ENCODE measurements around the gene RSRC1. TPM values are rescaled to one million over a fixed set of nuclear protein-coding genes. Genes with fewer than 3 reads are reported as not detected.
"Not testable (repeated sequence)": the region's sequence is repeated elsewhere in the genome, so short reads cannot be mapped to it uniquely, and the experiment has no call there.

RSRC1 gene
- total RNA-seq, 1 donor from 2014 or later = 47.2 TPM

DNA sequence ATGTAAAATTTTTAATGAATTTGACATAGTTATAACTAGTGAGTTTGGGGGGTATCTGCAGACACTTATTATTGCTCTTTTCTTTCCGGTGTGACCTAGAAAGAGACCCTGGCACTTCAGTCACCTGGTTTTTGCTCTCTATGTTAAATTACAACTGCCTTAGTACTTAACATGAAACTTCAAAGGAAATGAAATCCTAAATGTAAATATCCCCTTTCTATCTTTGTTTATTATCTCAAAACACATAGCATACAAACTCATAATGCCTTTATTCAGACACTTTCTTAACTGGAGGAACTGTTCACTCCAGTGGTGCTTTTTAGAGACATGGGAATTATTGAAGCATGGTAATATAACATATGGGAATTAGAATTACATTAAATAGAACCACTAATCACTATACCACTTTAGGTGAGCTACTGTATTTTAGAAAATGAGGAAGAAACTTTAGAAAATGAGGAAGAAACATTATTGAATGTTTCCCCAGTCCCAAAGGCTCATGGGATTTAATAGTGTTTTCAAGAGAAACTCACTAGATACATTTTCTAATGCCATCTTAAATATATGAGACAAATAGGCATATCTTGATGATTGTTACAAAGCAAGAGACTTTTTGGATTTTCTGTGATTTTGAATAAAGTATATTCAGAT is 341.6 kb downstream of the RSRC1 start:
- intact Hi-C loops (cut with micrococcal nuclease) = no loop called here

DNA sequence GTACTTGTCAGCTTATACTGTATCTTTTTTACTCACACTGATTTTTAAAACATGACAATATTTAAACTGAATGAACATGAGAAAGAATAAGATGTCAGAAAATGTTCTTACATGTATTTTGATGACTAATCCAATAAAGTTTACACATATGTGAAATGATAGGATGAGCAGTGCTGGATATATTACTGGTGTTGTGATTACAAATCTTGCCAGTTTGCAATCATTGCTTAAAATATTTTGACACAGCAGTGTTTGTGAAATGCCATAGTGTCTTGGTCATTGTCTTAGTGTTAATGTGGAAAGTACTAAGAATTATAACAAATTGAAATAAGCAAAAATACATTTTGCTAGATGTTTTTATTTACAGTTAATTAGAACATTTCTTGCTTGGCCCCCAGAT is 342.4 kb downstream of the RSRC1 start:
- intact Hi-C loops (cut with micrococcal nuclease) = no loop called here

DNA sequence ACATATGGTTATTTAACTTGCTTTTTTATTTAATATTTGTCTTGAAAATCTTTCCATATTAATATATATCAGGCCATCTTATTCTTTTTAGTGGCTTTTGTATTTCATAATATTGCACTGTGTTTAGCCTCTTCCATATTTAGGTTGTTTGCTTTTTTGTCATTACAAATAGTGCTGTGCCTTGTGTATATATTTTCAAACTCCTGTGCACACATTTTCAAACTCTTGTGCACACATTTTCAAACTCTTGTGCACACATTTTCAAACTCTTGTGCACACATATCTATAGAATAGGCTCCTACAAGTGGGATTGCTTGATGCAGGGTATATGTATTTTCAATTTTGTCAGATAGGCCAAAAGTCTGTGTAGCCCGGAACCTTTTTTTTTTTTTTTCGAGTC is 343.1 kb downstream of the RSRC1 start:
- intact Hi-C loops (cut with micrococcal nuclease) = no loop called here

DNA sequence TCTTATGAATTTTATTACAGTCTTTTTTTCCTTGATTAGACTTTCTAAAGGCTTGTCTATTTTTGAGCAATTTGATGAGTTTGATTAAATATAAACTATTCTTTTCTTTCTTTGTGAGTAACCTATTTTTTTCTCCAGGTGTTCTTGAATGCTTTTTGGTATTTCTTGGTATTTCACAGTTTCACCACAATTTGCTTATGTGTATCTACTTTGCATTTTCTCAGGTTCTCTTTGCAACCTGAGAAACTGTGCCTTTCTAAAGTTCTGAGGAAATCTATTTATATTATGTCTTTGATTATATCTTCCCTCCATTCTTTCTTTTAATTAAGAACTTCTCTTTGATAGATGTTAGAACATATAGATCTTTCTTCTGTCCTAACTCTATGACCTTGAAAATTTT is 344.0 kb downstream of the RSRC1 start:
- intact Hi-C loops (cut with micrococcal nuclease) = no loop called here

DNA sequence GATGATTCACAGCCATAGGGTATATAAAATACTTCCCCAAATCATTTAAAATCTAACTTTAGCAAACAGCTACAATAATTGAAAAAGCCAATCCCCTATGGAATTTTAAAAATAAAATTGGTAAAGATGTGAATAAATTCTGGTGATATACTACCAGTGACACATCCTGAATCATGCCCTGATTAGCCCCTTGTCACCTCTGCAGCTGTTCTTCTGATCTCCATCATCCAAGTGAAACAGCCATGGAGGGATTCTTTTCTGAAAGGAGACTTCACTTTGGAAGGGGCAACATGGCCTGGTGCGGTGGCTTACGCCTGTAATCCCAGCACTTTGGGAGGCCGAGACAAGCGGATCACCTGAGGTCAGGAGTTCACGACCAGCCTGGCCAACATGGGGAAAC is 345.5 kb downstream of the RSRC1 start:
- intact Hi-C loops (cut with micrococcal nuclease) = no loop called here

DNA sequence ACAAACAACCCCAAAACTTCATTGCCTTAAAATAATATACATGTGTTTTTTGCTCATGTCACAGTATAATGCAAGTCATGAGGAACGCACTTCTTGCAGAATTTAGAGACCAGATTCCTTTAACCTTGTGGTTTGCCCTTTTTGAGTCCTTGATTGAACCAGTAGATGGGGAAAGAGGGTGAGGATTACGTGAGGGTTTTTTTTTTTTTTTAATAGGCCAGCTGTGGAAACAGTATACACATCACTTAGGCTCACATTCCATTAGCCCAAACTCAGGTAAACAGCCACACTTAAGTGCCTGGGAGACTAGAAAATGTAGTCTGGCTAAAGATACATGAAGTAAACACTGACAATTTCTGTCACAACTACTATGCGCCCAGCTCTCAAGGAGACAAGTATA is 346.2 kb downstream of the RSRC1 start:
- intact Hi-C loops (cut with micrococcal nuclease) = no loop called here

DNA sequence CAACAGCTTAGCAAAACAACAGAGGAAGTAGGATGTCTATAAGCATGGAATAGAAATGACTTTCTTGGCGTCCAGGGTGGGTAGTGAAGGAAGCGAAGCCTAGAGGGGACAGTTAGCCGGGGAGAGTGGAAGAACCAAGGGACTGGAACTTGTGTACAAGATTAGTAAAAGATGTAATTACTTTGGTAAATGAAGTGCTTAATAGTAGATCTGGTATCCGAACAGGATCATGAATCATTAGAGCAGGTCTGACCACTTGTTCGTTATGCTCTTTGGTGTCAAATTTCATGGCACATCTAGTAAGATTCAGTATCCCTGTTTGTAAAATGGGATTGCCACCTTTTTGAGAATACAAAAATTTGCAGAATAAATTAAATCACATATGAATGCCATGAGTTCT is 348.6 kb downstream of the RSRC1 start:
- intact Hi-C loops (cut with micrococcal nuclease) = no loop called here

DNA sequence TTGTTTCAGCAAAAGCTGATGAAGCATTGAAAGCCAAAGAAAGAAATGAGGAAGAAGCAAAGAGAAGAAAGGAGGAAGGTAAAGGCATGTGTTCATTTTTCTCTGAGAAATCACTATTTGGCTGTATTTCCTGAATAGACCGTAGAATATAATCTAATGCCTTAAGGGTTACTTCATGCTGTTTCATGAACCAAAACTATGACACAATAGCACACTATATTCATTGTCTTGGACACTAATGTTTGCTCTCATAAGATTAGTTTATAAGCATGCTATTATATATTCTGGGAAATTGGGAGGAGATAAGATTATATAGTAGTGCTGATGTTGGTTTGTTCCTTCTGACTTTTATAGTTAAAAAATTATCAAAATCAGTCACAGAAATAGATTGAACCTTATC is 351.0 kb downstream of the RSRC1 start:
- intact Hi-C loops (cut with micrococcal nuclease) = no loop called here

DNA sequence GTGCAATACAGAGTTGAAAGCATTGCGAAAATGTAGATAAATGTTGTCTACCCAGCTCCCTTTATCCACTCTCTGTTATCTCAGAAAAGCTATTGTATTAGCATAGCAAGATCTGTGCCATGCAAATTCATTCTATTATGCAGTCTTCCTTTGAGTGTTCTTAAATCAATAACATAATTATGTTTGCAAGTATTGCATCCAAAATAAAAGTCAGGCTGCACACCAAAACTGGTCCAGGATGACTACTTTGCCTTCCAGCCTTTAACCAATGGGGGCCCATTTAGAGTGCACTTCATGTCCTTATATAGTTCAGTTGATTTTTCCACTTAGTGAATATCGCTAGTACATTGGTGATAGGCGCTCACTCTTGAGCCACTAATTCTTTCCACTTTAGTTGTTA is 353.7 kb downstream of the RSRC1 start:
- intact Hi-C loops (cut with micrococcal nuclease) = no loop called here

DNA sequence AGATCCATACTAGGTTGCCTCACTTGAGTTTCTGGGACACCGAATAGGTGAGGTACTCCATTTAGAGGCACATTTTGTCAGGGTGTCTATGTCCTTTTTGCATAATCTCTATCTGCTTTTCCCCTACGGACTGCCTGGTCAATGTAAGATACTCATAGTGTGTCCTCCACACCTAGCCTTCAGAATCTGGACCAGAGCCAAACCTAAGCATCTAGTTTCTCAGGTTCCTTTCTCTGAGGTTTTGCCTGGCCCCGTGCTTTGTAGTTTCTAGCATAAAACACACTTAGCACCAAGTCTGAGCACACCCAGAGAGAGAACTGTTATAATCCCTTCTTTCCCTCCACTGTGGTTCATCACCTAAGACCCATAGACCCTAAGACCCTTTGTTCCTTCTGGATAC is 355.2 kb downstream of the RSRC1 start:
- intact Hi-C loops (cut with micrococcal nuclease) = no loop called here

DNA sequence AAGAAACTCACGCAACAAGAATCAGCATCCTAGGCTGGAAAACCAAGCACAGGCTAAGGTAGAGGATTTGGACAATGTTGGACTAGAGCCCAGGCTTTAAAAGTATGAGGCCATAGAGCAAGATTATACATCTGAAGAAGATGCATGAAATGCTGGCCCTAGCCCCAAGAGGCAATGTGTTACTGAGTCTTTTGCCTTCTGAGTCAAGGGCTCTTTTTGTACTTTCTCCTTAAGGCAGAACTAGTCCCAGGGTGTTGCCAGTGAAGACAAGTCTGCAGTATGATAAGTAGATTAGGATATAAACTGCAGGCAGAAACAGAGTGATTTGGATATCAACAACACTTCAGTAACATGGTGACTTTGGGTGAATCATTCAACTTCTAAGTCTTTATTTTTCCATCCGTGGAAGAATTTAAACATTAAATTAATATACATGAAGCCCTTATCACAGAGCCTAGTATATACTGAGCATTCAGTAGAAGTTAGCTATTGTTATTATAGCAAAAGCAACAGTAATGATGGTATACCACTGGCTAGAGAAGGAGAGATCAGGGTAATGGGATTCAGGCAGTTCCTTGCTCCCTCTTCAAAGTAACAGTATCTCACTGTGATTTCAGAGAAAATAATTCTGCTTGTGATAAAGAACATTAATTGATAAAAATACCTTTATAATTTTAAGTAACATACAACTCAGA is 361.2 kb downstream of the RSRC1 start:
- intact Hi-C loops (cut with micrococcal nuclease) = no loop called here

DNA sequence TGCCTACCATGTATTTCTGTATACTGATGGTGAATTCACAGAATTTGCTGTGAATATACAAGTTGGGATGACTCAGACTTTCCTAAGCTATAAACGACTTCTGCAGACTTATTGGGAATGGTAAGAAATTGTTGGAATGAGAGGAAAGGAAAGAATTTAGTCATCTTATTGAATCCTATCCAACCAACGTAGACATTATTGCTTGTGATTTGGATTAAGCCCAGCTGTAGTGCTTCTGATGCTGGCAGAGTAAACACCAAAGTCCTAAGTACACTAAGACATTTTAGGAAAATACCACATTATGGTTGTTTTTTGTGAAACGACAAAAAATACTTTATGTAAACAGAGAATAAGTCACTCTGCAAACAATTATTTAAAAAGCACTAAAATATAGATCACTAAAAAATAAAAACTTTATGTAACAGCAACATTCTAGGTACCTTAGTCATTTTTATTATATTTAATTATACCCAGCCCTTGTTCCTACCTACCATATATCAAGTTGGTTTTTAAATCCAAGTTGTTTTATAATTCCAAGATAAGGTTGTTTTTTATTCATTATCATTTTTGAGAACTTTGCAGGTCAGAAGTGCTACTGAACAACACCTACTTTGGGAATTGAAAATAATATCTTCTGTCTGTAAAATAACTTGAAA is 361.9 kb downstream of the RSRC1 start:
- intact Hi-C loops (cut with micrococcal nuclease) = no loop called here

DNA sequence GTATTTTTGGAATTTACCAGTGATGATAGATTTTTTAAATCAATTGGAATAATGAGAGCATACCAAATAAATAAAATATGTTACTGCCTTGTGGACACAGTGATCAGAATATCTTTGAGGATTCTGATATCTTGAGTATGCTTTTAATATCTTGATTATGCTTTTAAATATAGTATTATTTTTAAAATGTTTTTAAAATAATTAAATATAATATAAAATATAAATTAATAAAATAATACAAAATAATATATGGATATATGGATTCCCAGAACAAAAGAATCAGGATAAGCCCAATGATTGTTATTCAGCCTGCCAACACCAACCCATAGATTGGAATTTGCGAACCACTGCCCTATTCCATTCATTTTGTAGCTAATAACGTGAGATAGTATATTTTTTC is 369.2 kb downstream of the RSRC1 start:
- intact Hi-C loops (cut with micrococcal nuclease) = no loop called here

DNA sequence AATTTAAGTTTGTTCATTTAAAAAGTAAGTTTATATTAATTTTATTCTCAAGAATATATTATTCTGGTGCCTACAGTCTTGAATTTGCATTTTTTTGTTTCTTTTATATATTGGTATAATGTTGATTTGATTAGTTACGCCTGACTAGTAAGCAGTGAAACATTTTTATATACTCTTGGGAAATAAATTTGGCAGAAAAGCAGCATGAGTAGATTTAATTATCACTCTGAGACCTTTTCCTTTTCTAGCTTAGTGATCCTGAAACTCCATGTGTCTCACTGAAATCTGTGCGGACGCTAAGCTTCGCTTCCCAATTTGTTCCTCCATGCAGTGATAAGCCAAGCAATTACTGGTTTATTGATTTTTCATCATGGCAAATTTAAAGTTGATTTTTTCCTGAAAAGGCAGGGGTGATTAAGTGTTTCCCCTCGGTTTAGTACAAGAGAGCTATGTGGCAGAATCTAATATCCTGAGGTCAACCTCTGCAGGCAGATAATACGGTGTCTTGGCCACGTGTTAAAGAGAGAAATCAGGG is 373.9 kb downstream of the RSRC1 start:
- intact Hi-C loops (cut with micrococcal nuclease) = no loop called here

DNA sequence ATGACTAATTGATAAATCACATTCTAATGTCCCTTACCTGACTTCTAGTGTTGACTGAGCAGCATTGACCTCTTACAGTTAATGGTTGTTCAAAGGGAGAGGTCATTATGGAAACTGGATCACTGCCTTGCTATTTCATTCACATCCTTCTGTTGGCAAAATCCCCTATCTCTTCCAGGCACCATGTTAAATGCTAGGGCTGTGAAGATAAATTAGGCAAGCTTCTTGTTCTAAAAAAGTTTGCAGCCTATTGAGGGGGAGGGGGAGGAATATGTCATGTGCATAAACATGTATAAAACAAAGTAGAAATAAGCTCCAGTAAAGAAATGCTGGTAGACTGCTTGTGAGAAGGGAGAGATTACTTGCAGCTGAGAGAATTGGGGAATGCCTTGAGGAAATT is 376.3 kb downstream of the RSRC1 start:
- intact Hi-C loops (cut with micrococcal nuclease) = no loop called here

DNA sequence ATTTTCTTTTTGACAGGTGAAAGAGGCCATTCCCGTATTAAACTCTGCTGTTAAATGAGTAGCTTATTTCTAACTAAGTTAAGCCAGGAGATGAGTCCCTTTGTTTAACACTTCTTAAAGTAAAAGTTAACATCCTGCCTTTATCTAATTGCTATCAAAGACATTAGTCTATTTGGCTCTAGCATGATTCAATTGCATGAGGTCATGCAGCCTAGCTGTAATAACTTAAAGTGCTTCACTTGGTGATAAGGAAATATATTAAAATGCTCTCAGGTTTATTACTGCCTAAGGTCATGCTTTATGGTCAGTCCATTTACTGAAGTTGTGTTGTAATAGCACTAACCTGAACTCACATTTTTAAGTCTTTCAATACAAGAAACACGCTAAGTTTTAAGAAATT is 378.8 kb downstream of the RSRC1 start:
- intact Hi-C loops (cut with micrococcal nuclease) = no loop called here

DNA sequence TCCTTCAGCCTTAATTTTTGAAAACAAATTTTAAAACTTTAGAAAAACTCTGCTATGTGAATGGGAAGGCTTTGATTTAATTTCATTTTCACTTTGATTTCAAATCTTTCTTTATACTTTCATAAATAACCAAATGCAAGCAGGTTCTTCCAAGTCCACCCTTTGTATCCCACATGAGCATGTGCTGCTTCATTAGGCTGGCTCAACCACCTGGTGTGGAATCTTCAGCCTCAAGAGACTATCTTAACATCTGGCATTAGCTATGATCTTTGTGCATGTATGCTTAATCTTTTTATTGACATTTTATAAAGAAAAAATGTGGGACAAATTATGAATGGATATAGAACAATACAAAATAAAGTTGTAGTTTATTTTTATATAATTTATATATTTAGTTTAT is 379.3 kb downstream of the RSRC1 start:
- intact Hi-C loops (cut with micrococcal nuclease) = no loop called here

DNA sequence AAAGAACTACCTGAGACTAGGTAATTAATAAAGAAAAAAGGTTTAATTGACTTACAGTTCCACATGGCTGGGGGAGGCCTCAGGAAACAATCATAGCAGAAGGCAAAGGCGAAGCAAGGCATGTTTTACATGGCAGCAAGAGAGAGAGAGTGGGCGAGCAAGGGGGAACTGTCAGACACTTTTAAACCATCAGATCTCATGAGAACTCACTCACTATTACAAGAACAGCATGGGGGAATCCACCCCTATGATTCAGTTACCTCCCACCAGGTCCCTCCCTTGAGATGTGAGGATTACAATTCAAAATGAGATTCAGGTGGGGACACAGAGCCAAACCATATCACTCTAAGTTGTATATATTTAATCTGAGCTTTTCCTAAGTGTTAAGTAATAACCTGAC is 382.1 kb downstream of the RSRC1 start:
- intact Hi-C loops (cut with micrococcal nuclease) = no loop called here

DNA sequence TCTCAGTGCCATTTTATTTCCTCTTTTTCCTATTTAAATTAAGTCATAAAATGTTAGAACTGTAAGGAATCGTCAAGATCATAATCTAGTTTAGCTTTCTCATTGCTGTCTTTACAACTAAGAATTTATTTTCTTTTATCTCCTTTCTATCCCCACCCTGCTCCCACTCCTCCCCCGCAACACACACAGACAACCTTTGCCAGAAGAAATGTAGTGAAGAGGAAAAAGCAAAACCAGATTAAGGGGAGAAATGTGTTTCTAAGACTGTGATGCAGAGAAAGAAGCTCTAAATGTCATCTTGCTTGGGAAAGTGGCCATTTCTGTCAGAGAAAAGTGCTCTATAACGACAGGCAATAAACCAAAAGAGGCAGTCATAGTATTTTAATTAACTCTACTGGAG is 382.8 kb downstream of the RSRC1 start:
- intact Hi-C loops (cut with micrococcal nuclease) = no loop called here

DNA sequence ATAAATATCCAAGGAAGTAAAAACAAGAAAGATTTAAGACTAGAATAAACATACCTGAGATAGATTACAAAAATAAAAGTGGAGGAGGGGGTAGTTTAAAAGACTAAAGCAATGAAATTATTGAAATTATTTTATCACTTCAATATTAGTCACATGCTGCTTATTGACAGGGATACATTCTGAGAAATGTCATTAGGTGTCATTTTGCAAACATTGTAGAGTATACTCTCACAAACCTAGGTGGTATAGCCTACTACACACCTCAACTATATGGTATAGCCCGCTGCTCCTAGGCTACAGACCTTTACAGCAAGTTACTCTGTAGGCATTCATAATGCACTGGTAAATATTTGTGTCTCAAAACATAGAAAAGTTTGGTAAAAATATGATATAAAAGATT is 384.0 kb downstream of the RSRC1 start:
- intact Hi-C loops (cut with micrococcal nuclease) = no loop called here

DNA sequence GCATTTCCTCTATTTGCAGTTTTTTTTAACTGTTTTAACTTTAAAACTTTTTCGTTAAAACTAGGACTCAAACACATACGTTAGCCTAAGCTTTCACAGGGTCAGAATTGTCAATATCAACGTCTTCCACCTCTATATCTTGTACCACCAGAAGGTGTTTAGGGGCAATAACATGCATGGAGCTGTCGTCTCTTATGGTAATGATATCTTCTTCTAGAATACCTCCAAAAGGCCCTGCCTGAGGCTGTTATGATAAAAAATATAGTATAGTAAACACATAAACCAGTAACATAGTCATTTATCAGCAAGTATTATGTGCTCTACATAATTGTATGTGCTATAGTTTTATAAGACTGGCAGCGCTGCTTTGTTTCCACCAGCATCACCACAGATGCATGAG is 384.8 kb downstream of the RSRC1 start:
- intact Hi-C loops (cut with micrococcal nuclease) = no loop called here

DNA sequence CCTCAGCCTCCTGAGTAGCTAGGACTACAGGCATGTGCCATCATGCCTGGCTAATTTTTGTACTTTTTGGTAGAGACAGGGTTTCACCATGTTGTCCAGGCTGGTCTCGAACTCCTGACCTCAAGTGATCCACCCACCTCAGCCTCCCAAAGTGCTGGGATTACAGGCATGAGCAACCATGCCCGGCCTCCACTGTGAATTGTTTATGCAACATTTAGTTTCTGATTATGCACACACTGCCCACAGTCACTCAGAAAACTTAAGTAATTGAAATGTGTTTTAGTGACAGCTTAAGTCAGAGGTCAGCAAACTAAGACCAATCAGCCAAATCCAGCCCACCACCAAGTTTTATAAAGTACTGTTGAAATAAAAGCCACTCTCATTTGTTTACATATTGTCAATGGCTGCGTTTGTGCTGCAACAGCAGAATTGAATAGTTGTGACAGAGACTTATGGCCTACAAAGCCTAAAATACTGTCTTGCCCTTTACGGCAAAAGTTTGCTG is 385.6 kb downstream of the RSRC1 start:
- intact Hi-C loops (cut with micrococcal nuclease) = not testable (repeated sequence)
